ENCODE results near the gene BANF1. TPM values are rescaled to one million over a fixed set of nuclear protein-coding genes. Genes with fewer than 3 reads are reported as not detected.

Gene BANF1
- total and polyA plus RNA-seq, 10 of the 15 experiments (the other 5 are each of a cell fraction or from before 2014, with no cell fraction given), result 99.0 to 574 (median 297) TPM

- TF ChIP-seq, protein P1, sequence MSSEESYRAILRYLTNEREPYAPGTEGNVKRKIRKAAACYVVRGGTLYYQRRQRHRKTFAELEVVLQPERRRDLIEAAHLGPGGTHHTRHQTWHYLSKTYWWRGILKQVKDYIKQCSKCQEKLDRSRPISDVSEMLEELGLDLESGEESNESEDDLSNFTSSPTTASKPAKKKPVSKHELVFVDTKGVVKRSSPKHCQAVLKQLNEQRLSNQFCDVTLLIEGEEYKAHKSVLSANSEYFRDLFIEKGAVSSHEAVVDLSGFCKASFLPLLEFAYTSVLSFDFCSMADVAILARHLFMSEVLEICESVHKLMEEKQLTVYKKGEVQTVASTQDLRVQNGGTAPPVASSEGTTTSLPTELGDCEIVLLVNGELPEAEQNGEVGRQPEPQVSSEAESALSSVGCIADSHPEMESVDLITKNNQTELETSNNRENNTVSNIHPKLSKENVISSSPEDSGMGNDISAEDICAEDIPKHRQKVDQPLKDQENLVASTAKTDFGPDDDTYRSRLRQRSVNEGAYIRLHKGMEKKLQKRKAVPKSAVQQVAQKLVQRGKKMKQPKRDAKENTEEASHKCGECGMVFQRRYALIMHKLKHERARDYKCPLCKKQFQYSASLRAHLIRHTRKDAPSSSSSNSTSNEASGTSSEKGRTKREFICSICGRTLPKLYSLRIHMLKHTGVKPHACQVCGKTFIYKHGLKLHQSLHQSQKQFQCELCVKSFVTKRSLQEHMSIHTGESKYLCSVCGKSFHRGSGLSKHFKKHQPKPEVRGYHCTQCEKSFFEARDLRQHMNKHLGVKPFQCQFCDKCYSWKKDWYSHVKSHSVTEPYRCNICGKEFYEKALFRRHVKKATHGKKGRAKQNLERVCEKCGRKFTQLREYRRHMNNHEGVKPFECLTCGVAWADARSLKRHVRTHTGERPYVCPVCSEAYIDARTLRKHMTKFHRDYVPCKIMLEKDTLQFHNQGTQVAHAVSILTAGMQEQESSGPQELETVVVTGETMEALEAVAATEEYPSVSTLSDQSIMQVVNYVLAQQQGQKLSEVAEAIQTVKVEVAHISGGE (CRISPR knock-in tag; IDR thresholded peaks at IDR 0.05), result no peak
- TF ChIP-seq RFX5 (IDR thresholded peaks at IDR 0.05; ENCODE audit: low read depth, low read length) (no peak), ZBTB33 (IDR thresholded peaks at IDR 0.05) (no peak), TAF1 (IDR thresholded peaks at IDR 0.05; ENCODE audit: borderline replicate concordance, low read depth, low read length) (no peak), NBN (IDR thresholded peaks at IDR 0.05) (0 out of 2 replicates have a peak, but pooled peaks have one; percentile 49), RELA (IDR thresholded peaks at IDR 0.05; ENCODE audit: borderline replicate concordance, partially characterized antibody) (peak; percentile 19), EGR1 (IDR thresholded peaks at IDR 0.05; ENCODE audit: borderline replicate concordance in 1 of 2, low read depth in 2 of 2, low read length in 2 of 2) (0 out of 3 replicates have a peak, but pooled peaks of 1 of the 2 experiments have one; percentile 20), ZSCAN29 (IDR thresholded peaks at IDR 0.05) (no peak), CBX3 (IDR thresholded peaks at IDR 0.05; ENCODE audit: borderline replicate concordance, low read depth) (no peak), BCL3 (IDR thresholded peaks at IDR 0.05; ENCODE audit: borderline replicate concordance, insufficient read depth, low read depth, low read length, poor library complexity, severe bottlenecking) (no peak)
- TF ChIP-seq, protein P2, sequence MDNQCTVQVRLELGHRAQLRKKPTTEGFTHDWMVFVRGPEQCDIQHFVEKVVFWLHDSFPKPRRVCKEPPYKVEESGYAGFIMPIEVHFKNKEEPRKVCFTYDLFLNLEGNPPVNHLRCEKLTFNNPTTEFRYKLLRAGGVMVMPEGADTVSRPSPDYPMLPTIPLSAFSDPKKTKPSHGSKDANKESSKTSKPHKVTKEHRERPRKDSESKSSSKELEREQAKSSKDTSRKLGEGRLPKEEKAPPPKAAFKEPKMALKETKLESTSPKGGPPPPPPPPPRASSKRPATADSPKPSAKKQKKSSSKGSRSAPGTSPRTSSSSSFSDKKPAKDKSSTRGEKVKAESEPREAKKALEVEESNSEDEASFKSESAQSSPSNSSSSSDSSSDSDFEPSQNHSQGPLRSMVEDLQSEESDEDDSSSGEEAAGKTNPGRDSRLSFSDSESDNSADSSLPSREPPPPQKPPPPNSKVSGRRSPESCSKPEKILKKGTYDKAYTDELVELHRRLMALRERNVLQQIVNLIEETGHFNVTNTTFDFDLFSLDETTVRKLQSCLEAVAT (IDR thresholded peaks at IDR 0.05), result no peak
- TF ChIP-seq, protein P3, sequence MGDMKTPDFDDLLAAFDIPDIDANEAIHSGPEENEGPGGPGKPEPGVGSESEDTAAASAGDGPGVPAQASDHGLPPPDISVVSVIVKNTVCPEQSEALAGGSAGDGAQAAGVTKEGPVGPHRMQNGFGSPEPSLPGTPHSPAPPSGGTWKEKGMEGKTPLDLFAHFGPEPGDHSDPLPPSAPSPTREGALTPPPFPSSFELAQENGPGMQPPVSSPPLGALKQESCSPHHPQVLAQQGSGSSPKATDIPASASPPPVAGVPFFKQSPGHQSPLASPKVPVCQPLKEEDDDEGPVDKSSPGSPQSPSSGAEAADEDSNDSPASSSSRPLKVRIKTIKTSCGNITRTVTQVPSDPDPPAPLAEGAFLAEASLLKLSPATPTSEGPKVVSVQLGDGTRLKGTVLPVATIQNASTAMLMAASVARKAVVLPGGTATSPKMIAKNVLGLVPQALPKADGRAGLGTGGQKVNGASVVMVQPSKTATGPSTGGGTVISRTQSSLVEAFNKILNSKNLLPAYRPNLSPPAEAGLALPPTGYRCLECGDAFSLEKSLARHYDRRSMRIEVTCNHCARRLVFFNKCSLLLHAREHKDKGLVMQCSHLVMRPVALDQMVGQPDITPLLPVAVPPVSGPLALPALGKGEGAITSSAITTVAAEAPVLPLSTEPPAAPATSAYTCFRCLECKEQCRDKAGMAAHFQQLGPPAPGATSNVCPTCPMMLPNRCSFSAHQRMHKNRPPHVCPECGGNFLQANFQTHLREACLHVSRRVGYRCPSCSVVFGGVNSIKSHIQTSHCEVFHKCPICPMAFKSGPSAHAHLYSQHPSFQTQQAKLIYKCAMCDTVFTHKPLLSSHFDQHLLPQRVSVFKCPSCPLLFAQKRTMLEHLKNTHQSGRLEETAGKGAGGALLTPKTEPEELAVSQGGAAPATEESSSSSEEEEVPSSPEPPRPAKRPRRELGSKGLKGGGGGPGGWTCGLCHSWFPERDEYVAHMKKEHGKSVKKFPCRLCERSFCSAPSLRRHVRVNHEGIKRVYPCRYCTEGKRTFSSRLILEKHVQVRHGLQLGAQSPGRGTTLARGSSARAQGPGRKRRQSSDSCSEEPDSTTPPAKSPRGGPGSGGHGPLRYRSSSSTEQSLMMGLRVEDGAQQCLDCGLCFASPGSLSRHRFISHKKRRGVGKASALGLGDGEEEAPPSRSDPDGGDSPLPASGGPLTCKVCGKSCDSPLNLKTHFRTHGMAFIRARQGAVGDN (IDR thresholded peaks at IDR 0.05), result no peak
- TF ChIP-seq, protein P4, sequence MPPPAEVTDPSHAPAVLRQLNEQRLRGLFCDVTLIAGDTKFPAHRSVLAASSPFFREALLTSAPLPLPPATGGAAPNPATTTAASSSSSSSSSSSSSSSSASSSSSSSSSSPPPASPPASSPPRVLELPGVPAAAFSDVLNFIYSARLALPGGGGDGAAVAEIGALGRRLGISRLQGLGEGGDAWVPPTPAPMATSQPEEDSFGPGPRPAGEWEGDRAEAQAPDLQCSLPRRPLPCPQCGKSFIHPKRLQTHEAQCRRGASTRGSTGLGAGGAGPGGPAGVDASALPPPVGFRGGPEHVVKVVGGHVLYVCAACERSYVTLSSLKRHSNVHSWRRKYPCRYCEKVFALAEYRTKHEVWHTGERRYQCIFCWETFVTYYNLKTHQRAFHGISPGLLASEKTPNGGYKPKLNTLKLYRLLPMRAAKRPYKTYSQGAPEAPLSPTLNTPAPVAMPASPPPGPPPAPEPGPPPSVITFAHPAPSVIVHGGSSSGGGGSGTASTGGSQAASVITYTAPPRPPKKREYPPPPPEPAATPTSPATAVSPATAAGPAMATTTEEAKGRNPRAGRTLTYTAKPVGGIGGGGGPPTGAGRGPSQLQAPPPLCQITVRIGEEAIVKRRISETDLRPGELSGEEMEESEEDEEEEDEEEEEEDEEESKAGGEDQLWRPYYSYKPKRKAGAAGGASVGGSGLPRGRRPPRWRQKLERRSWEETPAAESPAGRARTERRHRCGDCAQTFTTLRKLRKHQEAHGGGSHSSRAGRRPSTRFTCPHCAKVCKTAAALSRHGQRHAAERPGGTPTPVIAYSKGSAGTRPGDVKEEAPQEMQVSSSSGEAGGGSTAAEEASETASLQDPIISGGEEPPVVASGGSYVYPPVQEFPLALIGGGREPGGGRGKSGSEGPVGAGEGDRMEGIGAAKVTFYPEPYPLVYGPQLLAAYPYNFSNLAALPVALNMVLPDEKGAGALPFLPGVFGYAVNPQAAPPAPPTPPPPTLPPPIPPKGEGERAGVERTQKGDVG (CRISPR knock-in tag; IDR thresholded peaks at IDR 0.05), result no peak
Observed at GRCh38 chr11:66045177-66045639, 42.9 kb downstream of the BANF1 start (continued).
